H1 (cell line): Measurements from ENCODE around the gene HDAC9.
A peak's percentile ranks its signal among the peaks of the same experiment; 100 is the strongest.

ENCODE experiments used
- CHD1 ChIP-seq: IDR thresholded peaks from 2 replicates; pipeline ENCODE4 v1.6.1; 2012; ENCODE audit warnings: low read depth, low read length, improper control_type of control experiment
- CHD7 ChIP-seq: fragments of 300-600 bp; sonication (generic); IDR thresholded peaks from 2 replicates; pipeline ENCODE4 v1.7.1; 2012; ENCODE audit warnings: low read length, moderate library complexity, mild to moderate bottlenecking, inconsistent platforms; ENCODE audit not compliant: insufficient replicate concordance
- CREB1 ChIP-seq: IDR thresholded peaks from 2 replicates; pipeline ENCODE4 v1.6.1; 2012; ENCODE audit warnings: inconsistent platforms
- EP300 ChIP-seq, 2 experiments: IDR thresholded peaks; 1 replicate in 1 of 2; 2 replicates in 1 of 2; pipeline ENCODE4 v1.6.1; 2011 to 2012; ENCODE audit warnings: low read depth in 2 of 2, low read length in 2 of 2, mild to moderate bottlenecking in 2 of 2, borderline replicate concordance in 1 of 2, inconsistent platforms in 1 of 2, moderate library complexity in 1 of 2
- KDM4A ChIP-seq: IDR thresholded peaks from one replicate; pipeline ENCODE4 v1.7.1; 2012; ENCODE audit warnings: low read depth, mild to moderate bottlenecking, moderate library complexity, low read length, inconsistent platforms; ENCODE audit not compliant: severe bottlenecking
- NRF1 ChIP-seq: IDR thresholded peaks from 2 replicates; pipeline ENCODE4 v1.6.1; 2011; ENCODE audit warnings: mild to moderate bottlenecking, low read depth, low read length, improper control_type of control experiment
- POLR2A ChIP-seq, 2 experiments: IDR thresholded peaks; 1 replicate in 1 of 2; 2 replicates in 1 of 2; pipeline ENCODE4 v1.6.1; 2011; ENCODE audit warnings: low read depth in 2 of 2, low read length in 2 of 2, mild to moderate bottlenecking in 2 of 2; ENCODE audit errors: control extremely low read depth in 1 of 2
- POLR2AphosphoS5 ChIP-seq: IDR thresholded peaks from 2 replicates; pipeline ENCODE4 v1.6.1; 2011; ENCODE audit warnings: low read depth, low read length
- TF ChIP-seq, protein P1 (sequence below), 3 experiments: IDR thresholded peaks; 1 replicate in 2 of 3; 2 replicates in 1 of 3; pipeline versions ENCODE4 v1.5.1 to v1.6.1; 2011; ENCODE audit warnings: low read length in 3 of 3, mild to moderate bottlenecking in 3 of 3, inconsistent platforms in 2 of 3, low read depth in 1 of 3, moderate library complexity in 1 of 3; ENCODE audit not compliant: insufficient read depth in 1 of 3; ENCODE audit errors: control extremely low read depth in 1 of 3

GRCh38 chr7:18495412-18496340 is at the start of gene HDAC9:
- TF ChIP-seq, protein P1, sequence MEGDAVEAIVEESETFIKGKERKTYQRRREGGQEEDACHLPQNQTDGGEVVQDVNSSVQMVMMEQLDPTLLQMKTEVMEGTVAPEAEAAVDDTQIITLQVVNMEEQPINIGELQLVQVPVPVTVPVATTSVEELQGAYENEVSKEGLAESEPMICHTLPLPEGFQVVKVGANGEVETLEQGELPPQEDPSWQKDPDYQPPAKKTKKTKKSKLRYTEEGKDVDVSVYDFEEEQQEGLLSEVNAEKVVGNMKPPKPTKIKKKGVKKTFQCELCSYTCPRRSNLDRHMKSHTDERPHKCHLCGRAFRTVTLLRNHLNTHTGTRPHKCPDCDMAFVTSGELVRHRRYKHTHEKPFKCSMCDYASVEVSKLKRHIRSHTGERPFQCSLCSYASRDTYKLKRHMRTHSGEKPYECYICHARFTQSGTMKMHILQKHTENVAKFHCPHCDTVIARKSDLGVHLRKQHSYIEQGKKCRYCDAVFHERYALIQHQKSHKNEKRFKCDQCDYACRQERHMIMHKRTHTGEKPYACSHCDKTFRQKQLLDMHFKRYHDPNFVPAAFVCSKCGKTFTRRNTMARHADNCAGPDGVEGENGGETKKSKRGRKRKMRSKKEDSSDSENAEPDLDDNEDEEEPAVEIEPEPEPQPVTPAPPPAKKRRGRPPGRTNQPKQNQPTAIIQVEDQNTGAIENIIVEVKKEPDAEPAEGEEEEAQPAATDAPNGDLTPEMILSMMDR (IDR thresholded peaks at IDR 0.05; ENCODE audit: control extremely low read depth in 1 of 3, insufficient read depth in 1 of 3, low read depth in 1 of 3, low read length in 3 of 3): no peak
- TF ChIP-seq KDM4A: no peak
- TF ChIP-seq CHD1: no peak
- peak; percentile 84 for TF ChIP-seq POLR2AphosphoS5
- TF ChIP-seq CREB1: no peak
- no peak for TF ChIP-seq CHD7
- TF ChIP-seq POLR2A (IDR thresholded peaks at IDR 0.05; ENCODE audit: control extremely low read depth in 1 of 2, low read depth in 2 of 2, low read length in 2 of 2): peak; percentile 86 to 97
- no peak for TF ChIP-seq NRF1
- TF ChIP-seq EP300 (IDR thresholded peaks at IDR 0.05; ENCODE audit: borderline replicate concordance in 1 of 2, low read depth in 2 of 2, low read length in 2 of 2): no peak
